ENCODE data around the gene VDAC2.

Gene VDAC2

GRCh38 chr10:75230600-75231038, 20.0 kb downstream of the VDAC2 start:
- H3K27me3 ChIP-seq, result no peaks in the 10 kb centered on the region
- peaks cover 42% of the 10 kb centered on the region for H3K36me3 ChIP-seq
- H3K4me1 ChIP-seq (ENCODE audit: control insufficient read depth in 1 of 2, insufficient read depth in 1 of 2, low read depth in 1 of 2, low read length in 1 of 2), result peaks cover 20 to 22% of the 10 kb centered on the region in 2 experiments
- no peak overlapping the region for H3K4me3 ChIP-seq (ENCODE audit: low read depth in 1 of 2, low read length in 1 of 2)
- H3K9me3 ChIP-seq, result no peaks in the 10 kb centered on the region
- H3K27ac ChIP-seq, result peak overlapping the region; percentile 77
- peak; percentile 98 for TF ChIP-seq CTCF (IDR thresholded peaks at IDR 0.05)

DNA sequence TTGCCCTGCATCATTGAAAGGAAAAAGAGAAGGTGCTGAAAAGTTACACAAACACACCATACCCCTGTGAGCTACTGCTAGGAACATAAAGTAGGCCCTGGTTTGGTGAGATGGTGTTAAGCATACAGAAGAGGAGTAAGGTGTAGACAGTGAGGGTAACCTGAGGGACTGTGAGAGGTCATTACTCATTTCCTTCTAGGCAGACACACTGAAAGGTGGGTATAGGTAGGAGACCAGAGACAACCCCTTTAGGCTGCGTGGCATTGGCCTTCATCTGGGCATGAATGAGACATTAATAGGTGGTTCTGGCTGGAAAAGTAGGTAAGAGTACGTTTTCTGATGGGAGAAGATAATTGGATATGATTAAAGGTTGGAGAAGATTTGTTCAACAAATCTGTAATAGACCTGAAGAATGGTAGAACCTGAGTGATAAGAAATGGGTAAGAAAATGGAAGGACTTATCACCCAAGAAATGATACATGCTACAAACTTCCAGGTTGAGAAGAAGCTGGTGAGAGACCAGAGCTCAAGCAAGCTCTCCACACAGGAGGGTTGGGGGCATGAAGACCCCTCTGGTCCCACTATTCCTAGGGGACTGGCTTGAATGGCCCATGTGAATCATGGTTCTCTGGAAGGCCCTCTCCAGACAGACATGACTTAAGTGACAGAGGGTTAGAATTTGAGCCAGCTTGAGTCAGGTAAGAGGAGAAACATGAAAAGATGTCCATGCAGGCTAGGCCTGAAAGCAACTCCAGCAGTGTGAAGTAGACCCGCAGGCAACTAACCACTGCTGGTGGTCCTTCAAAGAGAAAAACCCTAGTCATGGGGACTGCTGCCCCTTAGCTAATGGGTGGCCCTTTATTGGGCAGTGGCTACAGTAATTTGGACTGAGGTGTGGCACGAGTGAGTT, 21.3 kb downstream of the VDAC2 start:
- H3K27ac ChIP-seq, result peak overlapping the region; percentile 77
- H3K36me3 ChIP-seq, result peaks cover 33% of the 10 kb centered on the region
- H3K27me3 ChIP-seq, result no peaks in the 10 kb centered on the region
- H3K9me3 ChIP-seq, result no peaks in the 10 kb centered on the region
- H3K4me1 ChIP-seq (ENCODE audit: control insufficient read depth in 1 of 2, insufficient read depth in 1 of 2, low read depth in 1 of 2, low read length in 1 of 2), result peaks cover 22 to 24% of the 10 kb centered on the region in 2 experiments
- H3K4me3 ChIP-seq (ENCODE audit: low read depth in 1 of 2, low read length in 1 of 2), result no peak overlapping the region
- TF ChIP-seq CTCF (IDR thresholded peaks at IDR 0.05), result no peak

- H3K4me1 ChIP-seq (ENCODE audit: control insufficient read depth in 1 of 2, insufficient read depth in 1 of 2, low read depth in 1 of 2, low read length in 1 of 2), result peaks cover 22 to 27% of the 10 kb centered on the region in 2 experiments
- H3K9me3 ChIP-seq, result no peaks in the 10 kb centered on the region
- H3K27ac ChIP-seq, result peak overlapping the region; percentile 89
- no peaks in the 10 kb centered on the region for H3K27me3 ChIP-seq
- peaks cover 25% of the 10 kb centered on the region for H3K36me3 ChIP-seq
- no peak for TF ChIP-seq CTCF (IDR thresholded peaks at IDR 0.05)
- peak overlapping the region; percentile 86 to 99 for H3K4me3 ChIP-seq (ENCODE audit: low read depth in 1 of 2, low read length in 1 of 2)
Measured at GRCh38 chr10:75233444-75234016, 22.9 kb downstream of the VDAC2 start.

DNA sequence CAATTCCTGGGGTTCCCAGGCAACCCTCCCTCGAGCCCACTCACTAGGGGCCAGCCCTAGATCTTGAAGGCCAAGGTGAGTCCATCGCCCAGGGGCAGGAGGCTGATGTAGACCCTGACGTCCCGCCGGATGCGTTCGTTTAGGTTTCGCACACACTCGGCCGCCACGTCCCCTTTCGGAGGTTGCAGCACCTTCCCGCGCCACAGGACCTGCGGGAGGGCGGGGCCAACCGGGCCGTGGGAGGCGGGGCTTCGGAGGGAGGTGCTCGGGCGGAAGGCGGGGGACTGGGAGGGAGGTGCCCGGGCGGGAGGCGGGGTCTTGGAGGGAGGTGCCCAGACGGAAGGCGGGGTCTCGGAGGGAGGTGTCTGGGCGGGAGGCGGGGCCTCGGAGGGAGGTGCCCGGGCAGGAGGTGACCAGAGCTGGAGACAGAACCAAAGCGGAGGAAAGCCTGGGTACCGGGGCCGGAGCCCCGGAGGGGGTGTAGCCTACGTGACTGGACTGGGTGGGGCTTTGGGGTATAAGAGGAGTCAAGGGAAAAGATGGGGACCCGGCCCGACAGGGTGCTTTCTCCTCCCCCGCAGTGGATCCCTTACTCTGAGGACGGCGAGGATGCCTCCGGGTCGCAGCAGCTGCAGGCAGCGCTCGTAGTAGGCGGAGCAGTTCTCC, 23.6 kb downstream of the VDAC2 start:
- peaks cover 22 to 27% of the 10 kb centered on the region in 2 experiments for H3K4me1 ChIP-seq (ENCODE audit: control insufficient read depth in 1 of 2, insufficient read depth in 1 of 2, low read depth in 1 of 2, low read length in 1 of 2)
- TF ChIP-seq CTCF (IDR thresholded peaks at IDR 0.05), result peak; percentile 72
- peak overlapping the region; percentile 86 to 99 for H3K4me3 ChIP-seq (ENCODE audit: low read depth in 1 of 2, low read length in 1 of 2)
- no peaks in the 10 kb centered on the region for H3K27me3 ChIP-seq
- peak overlapping the region; percentile 89 for H3K27ac ChIP-seq
- H3K9me3 ChIP-seq, result no peaks in the 10 kb centered on the region
- peaks cover 22% of the 10 kb centered on the region for H3K36me3 ChIP-seq

GRCh38 chr10:75234683-75235374, 24.2 kb downstream of the VDAC2 start:
- peak overlapping the region; percentile 89 for H3K27ac ChIP-seq
- peak overlapping the region; percentile 86 to 99 for H3K4me3 ChIP-seq (ENCODE audit: low read depth in 1 of 2, low read length in 1 of 2)
- TF ChIP-seq CTCF (IDR thresholded peaks at IDR 0.05), result no peak

More at GRCh38 chr10:75234683-75235374, 24.2 kb downstream of the VDAC2 start:
- Histone ChIP-seq H3K4me1 (ENCODE audit: control insufficient read depth in 1 of 2, insufficient read depth in 1 of 2, low read depth in 1 of 2, low read length in 1 of 2) (peaks cover 22 to 27% of the 10 kb centered on the region in 2 experiments), H3K36me3 (peaks cover 19% of the 10 kb centered on the region), H3K9me3 (no peaks in the 10 kb centered on the region), H3K27me3 (no peaks in the 10 kb centered on the region)
